ENCODE data around the gene PRKCZ. TPM values are rescaled to one million over a fixed set of nuclear protein-coding genes. Genes with fewer than 3 reads are reported as not detected.

PRKCZ gene
- total and polyA plus RNA-seq, 9 of the 15 experiments (the other 6 are each of a cell fraction or from before 2014, with no cell fraction given), result 0.07 to 3.1 (median 1.3) TPM

GRCh38 chr1:2229037-2229864, 179.0 kb downstream of the PRKCZ start (continued):
- peak; percentile 2; the same call in 1 of the 2 replicates for TF ChIP-seq THAP12 (CRISPR knock-in tag; IDR thresholded peaks at IDR 0.05)
- TF ChIP-seq FIP1L1 (IDR thresholded peaks at IDR 0.05; ENCODE audit: low read depth, low read length, poor library complexity, severe bottlenecking), result peak; percentile 83
- TF ChIP-seq SIN3A (IDR thresholded peaks at IDR 0.05; ENCODE audit: borderline replicate concordance in 2 of 2, control insufficient read depth in 1 of 2, low read depth in 2 of 2, low read length in 2 of 2), result peak in 1 of 2 experiments; percentile 3; a peak in 2 of 4 replicates
- no peak for TF ChIP-seq GTF2B (IDR thresholded peaks at IDR 0.05; ENCODE audit: extremely low read depth, insufficient read length)
- TF ChIP-seq TFE3 (CRISPR knock-in tag; IDR thresholded peaks at IDR 0.05), result no peak
- no peak for TF ChIP-seq LCOR (CRISPR knock-in tag; IDR thresholded peaks at IDR 0.05)
- no peak for TF ChIP-seq KLF13 (tag; IDR thresholded peaks at IDR 0.05; ENCODE audit: borderline replicate concordance, low read depth)
- TF ChIP-seq ZZZ3 (IDR thresholded peaks at IDR 0.05), result no peak
- peak; percentile 69 for TF ChIP-seq ZFX (CRISPR knock-in tag; IDR thresholded peaks at IDR 0.05)
- no peak for TF ChIP-seq ZNF518B (CRISPR knock-in tag; IDR thresholded peaks at IDR 0.05)
- 0 out of 2 replicates have a peak, but pooled peaks have one; percentile 37 for TF ChIP-seq PURB (CRISPR knock-in tag; IDR thresholded peaks at IDR 0.05; ENCODE audit: low read depth)
- no peak for TF ChIP-seq ZKSCAN3 (CRISPR knock-in tag; IDR thresholded peaks at IDR 0.05)
- peak; percentile 82; the same call in 1 of the 2 replicates for TF ChIP-seq NR3C1 (CRISPR knock-in tag; IDR thresholded peaks at IDR 0.05)
- no peak for TF ChIP-seq MBD1 (CRISPR knock-in tag; IDR thresholded peaks at IDR 0.05)
